Activated gamma-delta T cell treated with Interleukin-2 at 50 U/mL for 16 hours (primary cell): ENCODE results near the gene HAGHL.

ENCODE experiments used
- DNase-seq: peaks from one replicate; pipeline ENCODE4 v3.0.0-alpha.2; 2020

The HAGHL gene

GRCh38 chr16:726438-727290 lies at the start of gene HAGHL, which contains the start of gene CCDC78:
Gene HAGHL (plus strand): TSS chr16:727106. CDS start chr16:727510, 404 bp downstream.
Gene CCDC78 (minus strand): TSS chr16:726443. CDS start chr16:726367, 76 bp downstream.
- DNase-seq: peak; percentile 63

GRCh38 chr16:677316-678190 lies 49.4 kb upstream of the HAGHL start:
- no peak for DNase-seq

GRCh38 chr16:678209-678857 lies 48.6 kb upstream of the HAGHL start:
- DNase-seq: no peak

GRCh38 chr16:678858-679813 lies 47.8 kb upstream of the HAGHL start:
- DNase-seq: peak; percentile 44

- peak; percentile 84 for DNase-seq
These were observed 46.9 kb upstream of the HAGHL start, which contains the start of gene STUB1 for GRCh38 chr16:679814-680624. Gene STUB1 (plus strand): TSS chr16:680410. CDS start chr16:680526, 116 bp downstream.

- no peak for DNase-seq
These were observed 46.3 kb upstream of the HAGHL start for GRCh38 chr16:680625-680945.

- DNase-seq: no peak
These were observed 45.8 kb upstream of the HAGHL start for GRCh38 chr16:680967-681745.

GRCh38 chr16:681746-682427 lies 45.0 kb upstream of the HAGHL start:
- no peak for DNase-seq

- DNase-seq: no peak
These were observed 44.2 kb upstream of the HAGHL start for GRCh38 chr16:682493-683395.

- no peak for DNase-seq
These were observed 43.4 kb upstream of the HAGHL start for GRCh38 chr16:683396-684070.

GRCh38 chr16:684071-684794 lies 42.7 kb upstream of the HAGHL start, which contains the start of gene JMJD8:
Gene JMJD8 (minus strand): TSS chr16:684334. CDS start chr16:684319, 15 bp downstream.
- peak; percentile 96 for DNase-seq

- DNase-seq: no peak
These were observed 41.8 kb upstream of the HAGHL start for GRCh38 chr16:684961-685696.

GRCh38 chr16:685967-686366 lies 40.9 kb upstream of the HAGHL start:
- no peak for DNase-seq

GRCh38 chr16:686459-687260 lies 40.2 kb upstream of the HAGHL start:
- no peak for DNase-seq

GRCh38 chr16:687499-687898 lies 39.4 kb upstream of the HAGHL start:
- DNase-seq: no peak
